Tibial nerve (tissue), 4 donors: ENCODE measurements around the gene UQCRH. TPM values are rescaled to one million over a fixed set of nuclear protein-coding genes. Genes with fewer than 3 reads are reported as not detected.
"Not testable (repeated sequence)": the region's sequence is repeated elsewhere in the genome, so short reads cannot be mapped to it uniquely, and the experiment has no call there.

Experiments used
- DNase-seq, 2 donors: peaks; one replicate each; pipeline ENCODE4 v3.0.0-alpha.2; 2019; ENCODE audit warnings: low spot score in 2 of 2
- H3K27ac ChIP-seq, 4 donors: fragments of 200-600 bp; sonication (generic) in 3 of 4; one replicate each; pipeline ENCODE4 v1.5.1; 2017 to 2019; ENCODE audit warnings: mild to moderate bottlenecking in 1 of 4
- H3K27me3 ChIP-seq, 2 donors: fragments of 200-600 bp; sonication (generic) in 1 of 2; one replicate each; pipeline versions ENCODE4 v1.5.1 to v1.6.0; 2017 to 2019
- H3K36me3 ChIP-seq, 3 donors: fragments of 200-600 bp; sonication (generic); one replicate each; pipeline ENCODE4 v1.5.1; 2018 to 2019
- H3K4me1 ChIP-seq, 4 donors: fragments of 200-600 bp; sonication (generic) in 3 of 4; one replicate each; pipeline ENCODE4 v1.5.1; 2017 to 2019
- H3K4me3 ChIP-seq, 4 donors: fragments of 200-600 bp; sonication (generic) in 3 of 4; one replicate each; pipeline ENCODE4 v1.5.1; 2017 to 2019; ENCODE audit warnings: mild to moderate bottlenecking in 1 of 4, moderate library complexity in 1 of 4
- H3K9me3 ChIP-seq, 4 donors: fragments of 200-600 bp; sonication (generic) in 3 of 4; one replicate each; pipeline ENCODE4 v1.5.1; 2017 to 2019
- EP300 ChIP-seq, 2 donors: sonication (generic); formaldehyde crosslinking; IDR thresholded peaks; one replicate each; pipeline ENCODE4 v1.6.1; 2017; ENCODE audit warnings: antibody characterized with exemption in 2 of 2, mild to moderate bottlenecking in 1 of 2
- POLR2A ChIP-seq, 2 donors: fragments of 450-650 bp; IDR thresholded peaks; one replicate each; pipeline ENCODE4 v1.6.1; 2017; ENCODE audit warnings: antibody characterized with exemption in 2 of 2, mild to moderate bottlenecking in 2 of 2, moderate library complexity in 2 of 2
- WGBS, 2 donors: methylation state at CpG; one replicate each; pipeline ENCODE4 v1.1.5; 2018; 5-methylcytosine and 5-hydroxymethylcytosine counted together
- total RNA-seq, 4 donors: library from RNA; depleted of rRNA; stranded (reverse); fragments of >200 nt; gene quantifications; one replicate each; pipeline ENCODE4 v1.1.0, GENCODE V29; 2016
- TF ChIP-seq, protein P1 (sequence below), 5 experiments: fragments of 200-600 bp in 3 of 5; fragments of 450-650 bp in 2 of 5; sonication (generic) in 3 of 5; IDR thresholded peaks; one replicate each; pipeline ENCODE4 v1.5.1; 2016 to 2019; ENCODE audit warnings: antibody characterized with exemption in 5 of 5, mild to moderate bottlenecking in 3 of 5, moderate library complexity in 2 of 5

UQCRH gene
- total RNA-seq, 4 donors from 2014 or later = 195 to 294 (median 255) TPM

DNA sequence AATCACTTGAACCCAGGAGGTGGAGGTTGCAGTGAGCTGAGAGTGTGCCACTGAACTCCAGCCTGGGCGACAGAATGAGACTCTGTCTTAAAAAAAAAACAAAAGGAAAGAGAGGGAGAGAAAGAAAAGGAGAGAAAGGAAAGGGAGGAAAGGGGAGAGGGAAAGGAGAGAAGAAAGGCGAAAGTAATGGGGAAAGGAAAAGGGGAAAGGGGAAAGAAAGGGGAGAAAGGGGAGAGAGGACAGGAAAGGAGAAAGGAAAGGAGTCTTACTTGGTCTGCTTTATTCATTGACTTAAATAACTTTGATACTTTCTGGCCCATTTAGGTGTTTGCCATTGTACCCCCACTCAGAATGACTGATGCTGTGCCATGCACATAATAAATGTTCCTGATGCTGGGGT, 48.9 kb downstream of the UQCRH start:
- no peak overlapping the region for H3K27ac ChIP-seq
- H3K9me3 ChIP-seq = no peaks in the 10 kb centered on the region
- H3K4me1 ChIP-seq = peaks cover 0 to 6% (median 0%) of the 10 kb centered on the region in 4 donors
- TF ChIP-seq EP300 (IDR thresholded peaks at IDR 0.05) = no peak
- no peak for TF ChIP-seq POLR2A (IDR thresholded peaks at IDR 0.05)
- TF ChIP-seq, protein P1, sequence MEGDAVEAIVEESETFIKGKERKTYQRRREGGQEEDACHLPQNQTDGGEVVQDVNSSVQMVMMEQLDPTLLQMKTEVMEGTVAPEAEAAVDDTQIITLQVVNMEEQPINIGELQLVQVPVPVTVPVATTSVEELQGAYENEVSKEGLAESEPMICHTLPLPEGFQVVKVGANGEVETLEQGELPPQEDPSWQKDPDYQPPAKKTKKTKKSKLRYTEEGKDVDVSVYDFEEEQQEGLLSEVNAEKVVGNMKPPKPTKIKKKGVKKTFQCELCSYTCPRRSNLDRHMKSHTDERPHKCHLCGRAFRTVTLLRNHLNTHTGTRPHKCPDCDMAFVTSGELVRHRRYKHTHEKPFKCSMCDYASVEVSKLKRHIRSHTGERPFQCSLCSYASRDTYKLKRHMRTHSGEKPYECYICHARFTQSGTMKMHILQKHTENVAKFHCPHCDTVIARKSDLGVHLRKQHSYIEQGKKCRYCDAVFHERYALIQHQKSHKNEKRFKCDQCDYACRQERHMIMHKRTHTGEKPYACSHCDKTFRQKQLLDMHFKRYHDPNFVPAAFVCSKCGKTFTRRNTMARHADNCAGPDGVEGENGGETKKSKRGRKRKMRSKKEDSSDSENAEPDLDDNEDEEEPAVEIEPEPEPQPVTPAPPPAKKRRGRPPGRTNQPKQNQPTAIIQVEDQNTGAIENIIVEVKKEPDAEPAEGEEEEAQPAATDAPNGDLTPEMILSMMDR (IDR thresholded peaks at IDR 0.05) = no peak
- H3K36me3 ChIP-seq = peaks cover 0 to 97% (median 22%) of the 10 kb centered on the region in 3 donors
- no peak for DNase-seq
- WGBS, 2 donors = 91 to 93% methylated on average over 2 of the region's 2 CpGs
- H3K4me3 ChIP-seq = no peak overlapping the region
- H3K27me3 ChIP-seq = no peaks in the 10 kb centered on the region

DNA sequence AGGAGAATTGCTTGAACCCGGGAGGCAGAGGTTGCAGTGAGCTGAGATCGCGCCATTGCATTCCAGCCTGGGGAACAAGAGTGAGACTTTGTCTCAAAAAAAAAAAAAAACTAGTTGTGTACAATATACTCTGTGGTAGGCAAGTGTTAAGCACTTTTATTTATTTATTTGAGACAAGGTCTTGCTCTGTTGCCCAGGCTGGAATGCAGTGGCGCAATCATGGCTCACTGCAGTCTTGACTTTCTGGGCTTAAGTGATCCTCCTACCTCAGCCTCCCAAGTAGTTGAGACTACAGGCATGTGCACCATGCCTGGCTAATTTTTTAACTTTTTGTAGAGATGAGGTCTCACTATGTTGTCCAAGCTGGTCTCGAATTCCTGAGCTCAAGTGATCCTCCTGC, 52.4 kb downstream of the UQCRH start:
- not testable (repeated sequence) for H3K27me3 ChIP-seq, H3K4me1 ChIP-seq, H3K27ac ChIP-seq, DNase-seq, H3K4me3 ChIP-seq, H3K9me3 ChIP-seq
- 96 to 98% methylated on average over 5 of the region's 5 CpGs for WGBS, 2 donors
- H3K36me3 ChIP-seq = peaks cover 0 to 95% (median 15%) of the 10 kb centered on the region in 3 donors

DNA sequence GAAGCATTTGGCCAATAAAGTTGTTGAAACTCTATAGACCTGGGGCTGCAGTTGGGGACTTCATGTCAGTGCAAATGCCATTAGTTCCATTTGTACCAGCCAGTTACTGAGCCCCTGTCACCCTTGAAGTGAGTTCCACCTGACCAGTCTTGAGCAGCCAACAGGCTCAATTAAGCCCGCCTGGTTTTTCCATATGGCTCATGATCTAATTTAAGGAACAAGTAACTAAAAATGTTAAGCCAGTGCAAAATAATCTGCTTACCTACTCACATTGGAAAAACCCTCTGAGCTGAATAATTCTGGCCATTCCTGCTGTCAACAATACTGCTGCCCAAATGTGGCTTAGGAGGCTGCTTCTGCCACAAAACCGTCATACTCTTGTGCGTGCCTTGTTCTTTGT, 58.7 kb downstream of the UQCRH start:
- no peaks in the 10 kb centered on the region for H3K4me1 ChIP-seq
- 84 to 88% methylated on average over 3 of the region's 3 CpGs for WGBS, 2 donors
- H3K27ac ChIP-seq = no peak overlapping the region
- H3K27me3 ChIP-seq = no peaks in the 10 kb centered on the region
- no peaks in the 10 kb centered on the region for H3K9me3 ChIP-seq
- no peak overlapping the region for H3K4me3 ChIP-seq
- TF ChIP-seq EP300 (IDR thresholded peaks at IDR 0.05) (no peak), POLR2A (IDR thresholded peaks at IDR 0.05) (no peak)
- TF ChIP-seq, protein P1 (IDR thresholded peaks at IDR 0.05) = no peak
- peaks cover 4 to 86% (median 11%) of the 10 kb centered on the region in 3 donors for H3K36me3 ChIP-seq
- no peak for DNase-seq

DNA sequence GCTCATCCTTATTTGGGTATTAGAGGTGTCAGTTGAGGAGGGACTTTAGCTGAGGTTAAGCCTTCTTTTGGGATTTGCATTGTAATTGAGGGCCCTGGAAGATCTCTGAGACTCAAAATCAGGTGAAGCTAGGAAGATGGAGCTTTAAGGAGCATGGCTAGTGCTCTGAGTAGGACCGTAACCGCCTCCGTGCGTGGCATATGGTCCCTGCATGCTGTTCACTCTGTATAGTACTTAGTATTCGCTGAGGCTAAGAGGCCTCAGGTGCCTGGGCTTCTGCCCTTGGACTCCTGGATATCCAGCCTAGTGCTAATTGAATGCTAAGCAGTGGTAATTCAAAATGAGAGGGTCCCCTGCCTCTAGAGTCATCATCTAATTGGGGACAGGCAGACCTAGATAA, 59.6 kb downstream of the UQCRH start:
- H3K9me3 ChIP-seq = no peaks in the 10 kb centered on the region
- no peaks in the 10 kb centered on the region for H3K4me1 ChIP-seq
- H3K27ac ChIP-seq = no peak overlapping the region
- no peak for DNase-seq
- no peaks in the 10 kb centered on the region for H3K27me3 ChIP-seq
- 93 to 94% methylated on average over 5 of the region's 5 CpGs for WGBS, 2 donors
- no peak overlapping the region for H3K4me3 ChIP-seq
- peaks cover 4 to 86% (median 11%) of the 10 kb centered on the region in 3 donors for H3K36me3 ChIP-seq
- TF ChIP-seq POLR2A (IDR thresholded peaks at IDR 0.05) (no peak), EP300 (IDR thresholded peaks at IDR 0.05) (no peak)
- TF ChIP-seq, protein P1 (IDR thresholded peaks at IDR 0.05) = no peak

DNA sequence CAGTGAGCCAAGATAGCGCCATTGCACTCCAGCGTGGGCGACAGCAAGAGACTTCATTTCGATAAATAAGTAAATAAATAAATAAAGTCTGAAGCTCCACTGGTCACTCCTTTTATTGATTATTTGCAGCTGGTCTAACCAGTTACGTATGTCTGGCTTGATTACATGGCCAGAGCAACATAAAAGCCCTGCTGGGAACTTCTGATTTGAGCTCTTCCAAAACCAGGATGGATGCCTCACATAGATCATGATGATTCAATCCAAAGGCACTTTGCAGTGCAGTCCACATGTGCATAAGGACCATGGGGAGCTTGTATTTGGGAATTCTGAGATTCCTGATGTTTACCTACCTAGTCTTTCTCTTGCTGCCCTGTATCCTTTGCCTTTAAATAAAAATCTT, 61.1 kb downstream of the UQCRH start:
- H3K36me3 ChIP-seq = peaks cover 4 to 80% (median 11%) of the 10 kb centered on the region in 3 donors

DNA sequence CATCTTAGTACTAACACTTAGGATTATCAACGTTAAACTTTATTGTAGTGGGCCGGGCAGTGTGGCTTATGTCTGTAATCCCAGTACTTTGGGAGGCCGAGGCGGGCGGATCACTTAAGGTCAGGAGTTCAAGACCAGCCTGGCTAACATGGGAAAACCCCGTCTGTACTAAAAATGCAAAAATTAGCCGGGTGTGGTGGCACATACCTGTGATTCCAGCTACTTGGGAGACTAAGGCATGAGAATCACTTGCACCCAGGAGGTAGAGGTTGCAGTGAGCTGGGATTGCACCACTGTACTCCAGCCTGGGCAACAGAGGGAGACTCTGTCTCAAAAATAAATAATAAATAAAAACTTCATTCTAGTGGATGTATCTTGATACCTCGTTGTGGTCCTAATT, 62.3 kb downstream of the UQCRH start:
- H3K36me3 ChIP-seq = peaks cover 4 to 74% (median 11%) of the 10 kb centered on the region in 3 donors
- 90% methylated on average over 8 of the region's 8 CpGs for WGBS, 2 donors

More for the DNA sequence above, 61.1 kb downstream of the UQCRH start:
- 84 to 94% methylated on average over 5 of the region's 5 CpGs for WGBS, 2 donors
- no peak for DNase-seq
- H3K4me3 ChIP-seq = no peak overlapping the region
- H3K4me1 ChIP-seq = no peaks in the 10 kb centered on the region
- H3K27ac ChIP-seq = no peak overlapping the region
- H3K9me3 ChIP-seq = no peaks in the 10 kb centered on the region
- no peaks in the 10 kb centered on the region for H3K27me3 ChIP-seq
- TF ChIP-seq POLR2A (IDR thresholded peaks at IDR 0.05) (no peak), EP300 (IDR thresholded peaks at IDR 0.05) (no peak)
- TF ChIP-seq, protein P1 (IDR thresholded peaks at IDR 0.05) = no peak

More for the DNA sequence above, 62.3 kb downstream of the UQCRH start:
- H3K9me3 ChIP-seq, H3K27ac ChIP-seq, H3K27me3 ChIP-seq, H3K4me1 ChIP-seq, H3K4me3 ChIP-seq, DNase-seq: not testable (repeated sequence)

Other genes with a start within 250 kb of the UQCRH start
- gene PIK3R3, start 171.1 kb upstream of the UQCRH start, total RNA-seq = 10 to 100 TPM; 13.2 to 32.1 (median 23.2) TPM
- 1 to 10 TPM; 3.0 to 8.6 (median 5.6) TPM for gene TSPAN1, start 128.6 kb upstream of the UQCRH start, total RNA-seq
- gene P3R3URF, start 127.2 kb upstream of the UQCRH start, total RNA-seq = not detected
- 10 to 100 TPM; 53.8 to 71.5 (median 62.8) TPM for gene POMGNT1, start 105.3 kb upstream of the UQCRH start, total RNA-seq
- gene LURAP1, start 100.4 kb upstream of the UQCRH start, total RNA-seq = 10 to 100 TPM; 19.0 to 26.1 (median 23.8) TPM
- 1 to 10 TPM in 3 of 4 donors, not detected in 1; 1.3 to 2.1 (median 1.5) TPM for gene RAD54L, start 55.9 kb upstream of the UQCRH start, total RNA-seq
- gene LRRC41, start 82 bp upstream of the UQCRH start, total RNA-seq = 10 to 100 TPM; 80.4 to 83.9 (median 83.2) TPM
- 10 to 100 TPM; 19.5 to 39.8 (median 31.2) TPM for gene NSUN4, start 37.1 kb downstream of the UQCRH start, total RNA-seq
- 100 to 1,000 TPM in 3 of 4 donors, 10 to 100 TPM in 1; 42.3 to 135 (median 121) TPM for gene FAAH, start 90.6 kb downstream of the UQCRH start, total RNA-seq
- not detected for gene DMBX1, start 186.1 kb downstream of the UQCRH start, total RNA-seq
- not detected for gene KNCN, start 247.9 kb downstream of the UQCRH start, total RNA-seq